A549 treated with ZK216348 at 1 μM for 4 hours (cell line): ENCODE data around the gene PEX3. TPM values are rescaled to one million over a fixed set of nuclear protein-coding genes. Genes with fewer than 3 reads are reported as not detected.

Experiments used
- total RNA-seq: library from RNA; stranded (reverse); fragments of 200-300 nt; extraction: Qiagen RNA extraction; gene quantifications from 5 replicates; pipeline ENCODE4 v1.2.3, GENCODE V29; 2022; ENCODE audit warnings: low read depth

PEX3 gene, protein sequence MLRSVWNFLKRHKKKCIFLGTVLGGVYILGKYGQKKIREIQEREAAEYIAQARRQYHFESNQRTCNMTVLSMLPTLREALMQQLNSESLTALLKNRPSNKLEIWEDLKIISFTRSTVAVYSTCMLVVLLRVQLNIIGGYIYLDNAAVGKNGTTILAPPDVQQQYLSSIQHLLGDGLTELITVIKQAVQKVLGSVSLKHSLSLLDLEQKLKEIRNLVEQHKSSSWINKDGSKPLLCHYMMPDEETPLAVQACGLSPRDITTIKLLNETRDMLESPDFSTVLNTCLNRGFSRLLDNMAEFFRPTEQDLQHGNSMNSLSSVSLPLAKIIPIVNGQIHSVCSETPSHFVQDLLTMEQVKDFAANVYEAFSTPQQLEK
- total RNA-seq, result 9.7 to 14.7 TPM (median 10.4 TPM) in 5 replicates

DNA sequence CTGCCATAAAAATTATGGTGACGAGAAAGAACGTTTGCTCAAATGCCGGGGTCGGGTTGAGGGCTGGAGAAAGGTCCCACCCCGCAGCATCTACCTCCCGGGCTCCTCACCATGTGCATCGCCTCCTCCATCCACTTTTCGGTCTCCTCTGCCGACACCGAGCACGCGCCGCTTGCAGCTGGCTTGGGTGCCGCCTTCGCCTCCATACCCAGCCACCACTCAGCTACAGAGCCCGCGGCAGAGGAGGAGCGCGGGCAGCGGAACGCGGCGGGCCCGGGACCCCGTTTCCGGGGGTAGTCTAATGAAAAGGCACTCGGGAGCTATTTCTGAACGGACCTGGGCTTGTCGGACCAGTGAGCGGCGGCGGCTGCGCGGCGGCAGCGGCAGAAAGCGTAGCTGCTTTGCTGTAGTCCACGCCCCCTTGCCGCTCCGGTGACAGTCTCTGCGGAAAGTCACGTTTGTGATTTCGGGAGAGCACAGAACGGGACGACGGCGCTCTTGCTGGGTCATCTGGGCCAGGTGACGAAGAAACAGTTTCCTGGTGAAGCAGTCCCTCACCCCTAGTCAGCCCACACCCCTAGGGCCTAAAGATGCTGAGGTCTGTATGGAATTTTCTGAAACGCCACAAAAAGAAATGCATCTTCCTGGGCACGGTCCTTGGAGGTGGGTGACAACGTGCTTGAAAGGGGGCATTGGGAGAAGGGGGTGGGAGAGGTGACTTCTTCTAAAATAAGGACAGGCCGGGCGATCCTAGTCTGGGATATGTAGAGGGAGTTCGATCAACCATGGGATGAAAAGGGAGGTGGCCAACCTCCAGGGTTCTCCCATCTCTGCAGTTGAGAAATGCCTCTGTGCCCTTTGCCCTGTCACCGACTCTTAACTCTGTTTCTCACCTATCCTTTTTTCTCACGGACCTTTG, at the start of gene PEX3, which contains the start of gene ADAT2:
Gene PEX3, plus strand, starts transcription at position 353 of the 919 bp plus-strand sequence. Its CDS starts 238 bp downstream, at position 591.
Gene ADAT2, minus strand, starts transcription at position 243 of the 919 bp plus-strand sequence. Its CDS starts 37 bp downstream, at position 206.

DNA sequence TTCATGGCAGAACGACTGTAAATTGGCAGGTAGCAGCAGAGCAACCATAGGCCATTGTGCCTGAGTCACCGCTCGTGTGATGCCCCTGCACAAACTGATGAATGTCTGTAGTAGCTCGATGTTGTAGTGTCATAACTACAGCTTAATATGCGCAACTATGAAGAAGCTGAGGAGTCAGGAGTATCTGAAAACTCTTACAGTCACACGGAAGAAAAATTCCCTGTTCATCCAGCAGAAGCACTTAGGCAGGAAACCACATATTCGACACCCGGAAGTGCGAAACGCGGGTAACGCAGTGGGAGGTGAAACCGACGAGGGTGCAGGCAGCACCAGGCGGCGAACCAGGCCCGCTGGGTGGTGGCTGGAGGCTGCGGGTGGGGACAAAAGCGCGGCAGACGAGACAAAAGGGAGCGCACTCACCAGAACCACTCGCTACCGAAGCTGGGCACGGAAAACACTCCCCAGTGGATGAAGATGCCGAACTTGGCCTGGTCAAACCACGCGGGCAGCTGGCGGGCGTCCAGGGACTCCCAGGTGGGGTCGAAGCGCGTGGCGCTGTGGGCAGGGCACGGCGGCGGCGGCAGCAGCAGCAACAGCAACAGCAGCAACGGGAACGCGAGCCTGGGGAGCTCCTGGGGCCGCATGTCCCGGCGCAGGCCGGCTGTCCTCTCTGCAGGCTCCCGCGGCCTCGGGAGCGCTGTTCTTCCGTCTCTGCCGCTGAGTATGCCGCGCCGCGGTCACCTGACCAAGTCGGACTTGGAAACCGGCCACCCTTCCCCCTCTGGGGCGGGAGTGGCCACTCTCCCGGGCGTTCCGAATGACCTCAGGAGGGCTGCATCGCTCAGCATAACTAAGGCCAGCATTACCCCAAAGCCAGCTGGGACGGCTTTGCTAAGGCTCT, 60.6 kb downstream of the PEX3 start, which contains the start of gene FUCA2:
Gene FUCA2, minus strand, starts transcription at position 730 of the 901 bp plus-strand sequence. Its CDS starts 86 bp downstream, at position 644.

Other genes with a start within 250 kb of the PEX3 start
- 2.0 to 5.8 TPM (median 4.1 TPM) in 5 replicates for gene ADAT2, start 110 bp upstream of the PEX3 start, total RNA-seq
- 47.5 to 53.7 TPM (median 53.2 TPM) in 5 replicates for gene FUCA2, start 60.9 kb downstream of the PEX3 start, total RNA-seq
- 3.4 to 7.0 TPM (median 4.7 TPM) in 5 replicates for gene PHACTR2, start 227.2 kb downstream of the PEX3 start, total RNA-seq